Measurements from ENCODE around the gene NAT9.

Gene NAT9

GRCh38 chr17:74764751-74765286, 11.3 kb downstream of the NAT9 start:
- in situ Hi-C loops (cut with MboI; ENCODE audit: low sequenced_read_pairs), result no loop called here

GRCh38 chr17:74763565-74764387, 12.4 kb downstream of the NAT9 start:
- in situ Hi-C loops (cut with MboI; ENCODE audit: low sequenced_read_pairs), result no loop called here

DNA sequence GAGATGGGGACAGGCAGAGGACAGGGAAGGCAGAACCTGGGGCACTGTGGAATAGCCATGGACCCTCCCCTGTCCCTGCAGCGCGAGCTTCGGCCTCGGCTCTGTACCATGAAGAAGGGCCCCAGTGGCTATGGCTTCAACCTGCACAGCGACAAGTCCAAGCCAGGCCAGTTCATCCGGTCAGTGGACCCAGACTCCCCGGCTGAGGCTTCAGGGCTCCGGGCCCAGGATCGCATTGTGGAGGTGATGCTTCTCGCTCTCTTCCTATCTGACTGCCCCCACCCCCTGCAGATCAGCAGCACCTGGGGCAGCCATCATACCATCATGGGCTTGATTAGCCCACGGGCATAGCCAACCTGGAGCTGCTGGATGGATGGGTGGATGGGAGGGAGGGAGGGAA, 14.2 kb downstream of the NAT9 start:
- in situ Hi-C loops (cut with MboI; ENCODE audit: low sequenced_read_pairs), result no loop called here

DNA sequence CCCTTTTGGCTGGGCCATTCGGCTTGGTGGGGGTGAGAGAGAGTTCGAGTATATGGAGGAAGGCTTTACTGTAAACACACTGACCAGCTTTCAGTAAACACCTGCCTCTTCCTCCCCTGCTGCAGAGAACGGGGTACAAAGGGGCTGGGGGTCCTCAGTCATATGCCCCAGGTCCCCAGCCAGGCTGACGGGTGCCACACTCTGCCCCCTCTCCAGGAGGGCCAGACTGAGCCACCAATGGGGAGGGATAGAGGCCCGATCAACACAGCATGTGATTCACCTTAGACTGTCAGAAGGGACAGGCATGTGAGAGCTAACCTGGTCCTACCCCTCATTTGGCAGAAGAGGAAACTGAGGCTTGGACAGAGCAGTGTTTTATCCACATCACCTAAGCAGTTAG, 14.7 kb downstream of the NAT9 start:
- in situ Hi-C loops (cut with MboI; ENCODE audit: low sequenced_read_pairs), result no loop called here

DNA sequence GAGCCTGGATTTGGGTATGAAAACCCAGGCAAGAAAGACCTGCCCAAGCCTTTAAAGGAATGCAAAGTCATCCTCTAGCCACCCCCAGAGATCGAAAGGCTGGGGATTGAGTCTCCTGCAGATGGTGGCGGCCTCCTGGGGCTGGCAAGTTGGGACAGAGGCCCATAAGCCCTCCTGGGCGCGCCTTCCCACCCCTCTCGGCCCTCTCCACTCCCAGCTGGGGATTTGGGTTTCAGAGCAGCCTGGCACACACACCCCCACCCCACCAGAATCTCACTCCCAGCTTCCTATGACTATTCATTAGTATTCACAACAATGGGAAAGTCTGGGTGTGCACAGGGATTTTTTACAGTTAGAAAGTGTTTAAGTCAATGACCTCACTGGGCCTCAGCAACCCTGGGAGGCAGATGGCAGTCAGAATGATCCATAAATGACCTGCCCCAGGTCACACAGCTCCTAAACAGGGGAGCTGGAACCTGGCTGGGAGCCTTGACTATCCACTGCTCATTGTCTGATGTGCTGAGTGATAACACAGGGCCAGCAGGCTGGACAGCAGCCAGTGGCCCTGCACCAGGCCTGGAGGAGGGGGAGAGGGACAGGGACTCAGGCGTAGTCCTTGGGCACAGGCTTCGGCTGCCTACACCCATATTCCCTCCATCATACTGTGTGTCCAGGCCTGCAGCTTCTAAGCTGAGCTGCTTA, 15.6 kb downstream of the NAT9 start:
- in situ Hi-C loops (cut with MboI; ENCODE audit: low sequenced_read_pairs), result no loop called here

- in situ Hi-C loops (cut with MboI; ENCODE audit: low sequenced_read_pairs), result no loop called here
Observed at GRCh38 chr17:74759941-74760340, 16.2 kb downstream of the NAT9 start.

- in situ Hi-C loops (cut with MboI; ENCODE audit: low sequenced_read_pairs), result no loop called here
Observed at GRCh38 chr17:74759243-74759801, 16.8 kb downstream of the NAT9 start.

DNA sequence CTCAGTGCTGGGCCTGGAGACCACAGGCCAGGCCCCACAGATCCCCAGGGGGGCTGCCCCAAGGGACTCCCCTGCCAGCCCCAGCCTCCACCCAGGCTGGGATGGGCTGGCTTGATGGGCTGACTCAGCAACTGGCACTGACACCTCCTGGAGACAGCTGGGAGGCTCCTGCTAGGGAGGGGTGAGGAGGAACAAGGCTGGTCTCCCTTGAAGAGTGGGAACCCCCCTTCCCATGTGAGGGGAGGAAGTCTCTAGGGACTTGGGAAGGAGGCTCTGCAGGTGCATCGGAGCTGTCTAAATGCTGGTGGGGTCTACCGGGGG, 17.3 kb downstream of the NAT9 start:
- in situ Hi-C loops (cut with MboI; ENCODE audit: low sequenced_read_pairs), result no loop called here

GRCh38 chr17:74757931-74758847, 18.0 kb downstream of the NAT9 start:
- in situ Hi-C loops (cut with MboI; ENCODE audit: low sequenced_read_pairs), result no loop called here

GRCh38 chr17:74757502-74757901, 18.6 kb downstream of the NAT9 start:
- in situ Hi-C loops (cut with MboI; ENCODE audit: low sequenced_read_pairs), result no loop called here

- in situ Hi-C loops (cut with MboI; ENCODE audit: low sequenced_read_pairs), result no loop called here
Observed at GRCh38 chr17:74756891-74757290, 19.3 kb downstream of the NAT9 start.

GRCh38 chr17:74755533-74755932, 20.6 kb downstream of the NAT9 start:
- in situ Hi-C loops (cut with MboI; ENCODE audit: low sequenced_read_pairs), result no loop called here

DNA sequence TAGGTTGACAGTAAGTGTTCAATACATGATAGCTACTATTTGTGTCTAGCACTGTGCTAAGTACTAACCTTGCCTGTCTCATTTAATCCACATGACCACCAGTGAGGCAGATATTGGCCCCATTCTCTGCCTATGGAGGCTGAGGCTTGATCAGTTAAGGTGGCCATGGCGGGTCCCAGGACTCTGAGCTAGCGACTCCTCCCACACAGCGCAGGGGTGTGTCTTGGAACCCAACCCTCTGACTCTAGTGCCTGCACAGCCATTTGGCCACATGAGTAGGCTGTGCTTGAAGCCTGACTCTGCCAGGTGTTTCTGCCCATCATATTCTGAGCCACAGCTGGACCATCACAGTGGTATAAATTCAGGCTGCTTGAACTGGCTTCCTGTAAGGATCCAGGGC, 21.3 kb downstream of the NAT9 start:
- in situ Hi-C loops (cut with MboI; ENCODE audit: low sequenced_read_pairs), result no loop called here

DNA sequence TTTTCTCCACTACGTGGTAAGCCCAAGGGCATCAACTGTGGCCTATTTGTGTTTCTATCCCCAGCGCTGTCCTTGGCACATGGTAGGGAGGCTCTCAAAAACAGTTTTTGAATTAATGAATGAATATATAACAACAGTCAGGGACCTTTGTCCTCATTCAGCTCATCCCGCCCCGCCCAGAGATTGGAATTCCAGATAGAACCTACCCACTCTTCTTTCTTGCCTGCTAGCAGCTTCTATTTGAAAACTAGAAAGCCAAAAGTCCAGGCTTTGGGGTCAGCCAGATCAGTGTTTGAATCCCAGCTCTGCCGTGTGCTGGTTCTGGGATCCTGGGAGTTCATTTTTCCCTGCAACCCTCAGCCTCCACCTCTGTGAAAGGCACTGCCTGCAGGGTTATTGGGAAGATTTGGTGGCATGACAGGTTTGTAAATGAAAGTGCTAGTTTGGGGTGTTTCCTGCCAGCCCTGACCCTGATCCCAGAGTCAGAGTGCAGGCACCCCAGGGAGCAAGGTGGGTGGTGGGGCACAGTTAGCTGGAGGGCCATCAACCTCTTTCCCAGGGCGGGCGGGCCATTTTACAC, 23.2 kb downstream of the NAT9 start:
- in situ Hi-C loops (cut with MboI; ENCODE audit: low sequenced_read_pairs), result no loop called here

GRCh38 chr17:74752415-74752814, 23.7 kb downstream of the NAT9 start:
- in situ Hi-C loops (cut with MboI; ENCODE audit: low sequenced_read_pairs), result no loop called here

GRCh38 chr17:74750327-74751069, 25.6 kb downstream of the NAT9 start:
- in situ Hi-C loops (cut with MboI; ENCODE audit: low sequenced_read_pairs), result no loop called here

GRCh38 chr17:74750039-74750326, 26.2 kb downstream of the NAT9 start:
- in situ Hi-C loops (cut with MboI; ENCODE audit: low sequenced_read_pairs), result no loop called here

GRCh38 chr17:74749279-74750038, 26.7 kb downstream of the NAT9 start:
- in situ Hi-C loops (cut with MboI; ENCODE audit: low sequenced_read_pairs), result no loop called here

GRCh38 chr17:74748529-74749278, 27.4 kb downstream of the NAT9 start, which contains the start of gene NHERF1:
NHERF1 (plus strand) TSS chr17:74748628; CDS start chr17:74748847, 219 bp downstream.
- in situ Hi-C loops (cut with MboI; ENCODE audit: low sequenced_read_pairs), result no loop called here
